SK-N-DZ (cell line): ENCODE data around the gene PRIMA1.

Source experiments
- DNase-seq: peaks from one replicate; pipeline ENCODE4 v3.0.0-alpha.2; 2015; ENCODE audit warnings: low spot score

PRIMA1 gene

DNA sequence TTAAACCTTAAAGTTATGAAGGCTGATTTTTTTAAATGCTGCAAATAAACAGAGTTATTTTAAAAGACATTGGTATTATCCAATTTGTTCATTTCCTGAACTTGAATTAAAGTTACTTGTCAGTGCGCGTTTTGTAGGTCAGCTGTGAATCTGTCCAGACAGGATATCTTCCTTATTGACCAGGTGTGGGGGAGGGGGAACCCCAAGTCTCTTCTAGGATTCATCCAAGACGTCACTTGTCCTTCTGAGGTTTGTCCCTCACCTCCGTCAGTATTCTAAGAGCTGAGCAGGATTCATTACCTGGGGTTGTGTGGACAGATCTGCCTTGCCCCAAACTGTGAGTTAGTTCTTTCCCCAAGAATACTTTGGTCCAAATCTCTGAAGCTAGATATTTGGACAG lies 8.8 kb upstream of the PRIMA1 start:
- no peak for DNase-seq

DNA sequence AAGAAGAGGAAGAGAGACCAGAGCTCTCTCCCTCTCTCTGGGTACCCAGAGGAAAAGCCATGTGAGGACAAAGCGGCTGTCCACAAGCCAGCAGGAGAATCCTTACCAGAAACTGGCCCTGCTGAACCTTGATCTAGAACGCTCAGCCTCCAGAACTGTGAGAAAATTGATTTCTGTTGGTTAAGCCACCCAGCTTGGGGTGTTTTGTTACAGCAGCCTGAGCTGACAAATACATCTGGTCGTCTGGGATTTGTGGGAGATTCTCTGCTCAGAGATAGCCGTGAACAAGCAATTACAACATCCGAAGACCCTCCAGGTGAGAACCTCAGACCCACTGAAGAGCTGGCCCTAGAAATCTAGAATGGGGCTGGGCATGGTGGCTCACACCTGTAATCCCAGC lies 6.5 kb upstream of the PRIMA1 start:
- no peak for DNase-seq

DNA sequence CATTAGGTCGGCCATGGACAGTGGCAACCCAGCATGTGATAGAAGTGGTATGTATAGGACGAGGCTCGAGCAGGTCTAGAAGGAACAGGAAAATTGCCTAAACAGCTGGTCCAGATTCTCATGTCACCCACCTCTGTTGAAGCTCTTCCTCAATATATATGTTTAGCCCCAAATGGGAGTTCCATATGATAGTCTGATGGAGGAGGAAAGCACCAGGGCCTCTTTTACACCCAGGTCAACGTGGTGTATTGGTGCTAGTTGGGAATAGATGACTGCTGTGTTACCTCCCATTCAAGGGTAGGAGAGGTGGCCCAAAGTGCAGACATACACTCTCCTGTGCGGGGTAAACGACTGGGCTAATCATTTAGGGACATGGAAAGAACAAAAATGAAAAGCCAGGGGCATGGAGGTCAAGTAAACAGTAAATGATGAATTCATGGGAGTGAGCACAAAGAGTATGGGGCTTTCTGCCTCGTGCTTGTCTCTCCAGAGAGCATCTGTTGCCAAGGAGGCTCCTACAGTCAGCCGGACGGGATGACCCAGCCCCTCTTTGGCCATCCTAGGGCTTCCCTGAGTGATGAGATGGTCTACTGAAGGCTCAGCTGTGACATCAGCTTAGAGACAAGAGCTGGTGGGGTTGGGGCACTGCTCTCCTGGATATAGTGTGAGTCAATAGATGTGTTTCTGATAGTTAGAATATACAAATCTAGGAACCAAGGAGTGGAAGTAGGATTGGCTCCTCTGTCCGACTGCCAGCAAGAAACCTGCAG lies 5.5 kb upstream of the PRIMA1 start:
- DNase-seq, result no peak

DNA sequence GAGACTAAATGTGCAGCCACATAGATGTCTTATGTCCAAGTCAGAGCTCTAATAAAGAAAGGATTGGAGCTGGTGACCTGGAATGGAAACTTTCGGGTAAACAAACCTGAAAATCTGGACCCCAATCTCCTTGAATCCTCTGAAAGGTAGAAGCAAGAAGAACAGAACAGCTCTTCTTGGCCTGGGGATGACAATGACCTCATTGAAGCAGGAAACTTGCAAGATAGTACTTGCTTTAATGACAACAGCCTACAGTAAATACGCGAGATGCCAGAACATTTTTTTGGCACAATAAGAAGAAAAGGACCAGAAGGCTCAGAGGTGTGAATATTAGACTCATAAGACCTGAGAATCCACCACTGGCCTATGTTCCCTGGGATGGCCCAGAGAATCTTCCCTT lies 4.1 kb upstream of the PRIMA1 start:
- no peak for DNase-seq

DNA sequence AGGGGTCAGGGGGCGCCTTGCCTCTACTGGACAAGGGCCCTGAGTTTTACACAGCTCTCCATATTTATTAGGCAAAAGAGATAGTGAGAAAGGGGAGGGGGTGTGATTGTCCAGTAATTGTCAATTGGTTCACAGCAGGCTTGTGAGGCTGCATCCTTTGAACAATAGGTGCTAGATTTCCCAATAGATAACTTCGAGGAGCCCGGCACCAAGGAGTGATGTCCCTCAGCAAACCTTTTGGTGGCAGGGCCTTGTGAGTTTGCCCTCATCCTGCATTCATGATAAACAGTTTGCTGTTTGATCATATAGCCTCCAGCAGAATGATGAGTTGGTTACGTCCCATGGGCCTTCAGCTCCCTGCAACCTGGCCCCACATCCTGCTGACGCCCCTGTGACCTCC lies 2.7 kb upstream of the PRIMA1 start:
- no peak for DNase-seq

DNA sequence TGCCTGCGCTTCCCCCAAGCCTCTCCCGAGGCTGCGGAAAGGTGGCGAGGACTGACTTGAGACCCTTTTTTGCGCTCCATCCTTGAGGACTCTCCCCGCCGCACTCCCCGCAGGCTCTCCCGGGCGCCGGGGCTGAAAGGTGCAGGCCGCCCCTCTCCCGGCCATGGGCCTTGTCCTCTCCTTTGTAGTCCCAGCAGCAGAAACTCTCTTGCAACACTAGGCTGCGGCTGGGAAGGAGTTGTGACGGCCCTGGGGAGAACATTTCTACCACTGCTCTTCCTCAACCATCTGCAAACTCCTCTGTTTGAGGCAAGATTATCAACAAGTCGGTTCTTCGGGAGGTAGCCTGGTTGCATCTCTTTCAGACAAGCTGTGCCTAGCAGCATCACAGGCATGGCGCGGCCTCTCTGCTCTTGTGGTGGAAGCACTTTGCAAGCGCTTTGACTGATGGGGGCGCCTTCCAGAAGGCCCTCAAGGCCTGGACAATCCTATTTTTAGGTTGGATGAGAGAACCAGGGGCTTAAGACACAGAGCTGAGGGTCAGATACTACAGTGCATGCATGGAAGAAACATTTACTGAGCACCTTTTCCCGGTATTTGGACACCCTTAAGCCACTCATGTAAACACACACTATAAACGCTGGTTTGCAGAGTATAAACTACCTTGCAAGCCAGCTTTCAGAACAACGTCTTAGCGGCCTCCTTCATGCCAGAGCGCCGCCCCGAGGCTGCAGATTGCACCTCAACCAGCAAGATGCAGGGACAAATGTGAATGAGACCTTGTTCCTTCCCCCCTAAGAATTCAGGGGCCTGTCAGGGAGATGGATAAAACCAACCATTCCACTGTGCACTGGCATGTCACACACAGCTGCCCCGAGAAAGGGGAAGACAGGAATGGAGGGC lies 1.2 kb upstream of the PRIMA1 start:
- peak; percentile 79 for DNase-seq

DNA sequence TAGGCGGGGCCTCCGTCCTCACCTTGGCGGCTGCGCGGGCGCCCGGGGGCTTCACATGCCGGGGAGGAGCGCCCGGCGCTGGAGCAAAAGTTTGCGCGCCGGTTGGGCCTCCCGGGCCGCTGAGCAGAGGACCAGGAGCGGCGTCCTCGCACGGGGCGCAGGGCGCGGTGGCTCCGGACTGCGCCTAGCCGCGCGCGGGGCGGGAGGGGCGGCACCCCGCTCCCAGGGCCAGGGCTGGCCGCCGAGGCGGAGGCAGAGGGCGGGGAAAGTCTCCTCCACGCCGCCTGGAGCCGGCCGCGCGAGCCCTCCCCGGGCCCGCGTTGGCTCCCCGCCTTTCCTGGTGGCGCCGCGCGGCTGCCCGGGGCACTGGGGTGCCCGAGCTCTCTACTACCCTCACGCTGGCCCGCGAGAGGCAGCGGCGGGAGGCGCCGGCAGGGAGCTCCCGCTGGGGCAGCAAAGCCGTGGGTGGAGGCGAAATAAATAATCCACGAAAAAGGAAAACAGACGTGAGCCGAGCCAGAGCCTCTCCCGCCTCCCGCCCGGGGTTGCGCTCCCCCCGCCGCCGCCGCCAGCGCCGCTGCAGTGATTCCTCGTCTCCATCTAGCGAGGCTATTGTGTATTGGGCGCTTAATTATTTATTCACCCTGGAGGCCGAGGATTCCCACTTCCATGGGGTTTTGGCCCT lies 400 bp upstream of the PRIMA1 start:
- DNase-seq, result peak; percentile 65

DNA sequence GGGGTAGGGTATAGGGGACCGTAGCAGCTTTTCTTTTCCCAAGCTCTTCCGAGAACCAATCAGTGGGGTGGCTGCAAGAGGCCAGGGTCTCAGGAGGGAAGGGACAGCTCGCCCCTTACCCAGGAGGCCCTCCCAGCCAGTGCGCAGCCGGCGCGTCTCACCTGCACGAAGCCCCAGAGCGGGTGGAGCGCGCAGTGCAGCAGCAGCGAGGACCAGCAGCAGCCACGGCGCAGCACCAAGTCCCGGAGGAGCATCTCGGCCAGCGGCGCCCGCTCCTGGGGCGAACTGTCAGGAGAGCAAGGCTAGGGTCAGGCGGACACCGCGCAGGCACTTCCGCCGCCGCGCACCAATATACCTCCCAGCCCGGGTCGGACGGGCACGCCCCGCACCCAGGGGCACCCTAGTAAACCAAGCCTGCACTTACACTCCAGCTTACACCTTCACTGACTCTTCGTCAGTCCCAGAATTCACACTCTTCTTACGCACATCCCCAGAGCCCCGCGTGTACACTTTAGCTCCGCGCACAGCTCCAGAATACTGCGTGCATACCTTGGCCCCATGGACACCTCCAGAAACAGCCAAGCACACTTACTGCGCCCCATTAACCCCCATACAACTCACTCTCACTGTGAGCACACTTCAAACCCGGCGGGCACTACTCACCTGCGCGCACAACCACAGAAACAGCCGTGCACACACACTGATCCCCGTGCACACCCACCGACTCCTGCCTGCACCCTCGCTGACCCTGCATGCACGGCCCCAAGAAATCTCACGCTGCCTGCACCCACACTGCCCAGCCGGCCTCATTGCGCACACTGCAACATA lies 606 bp downstream of the PRIMA1 start:
- DNase-seq, result peak; percentile 33

DNA sequence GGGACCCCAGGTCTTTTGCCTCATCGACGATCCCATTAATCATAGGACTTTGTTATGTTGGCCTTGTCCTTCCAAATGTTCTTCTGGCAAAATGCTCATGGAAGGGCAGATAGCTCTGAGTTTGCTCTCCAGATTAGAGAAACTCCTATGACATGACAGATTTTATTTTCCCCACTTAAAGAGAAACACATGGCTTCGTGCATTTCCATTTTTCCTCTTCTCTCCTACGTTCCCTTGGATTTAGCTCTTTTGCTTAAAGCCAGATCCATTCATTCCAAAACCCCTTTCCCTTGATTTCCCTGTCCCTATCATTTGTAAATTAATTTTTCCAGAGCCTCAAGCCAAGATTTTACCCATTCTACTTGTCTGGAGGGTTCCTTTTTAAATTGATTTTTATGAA lies 2.9 kb downstream of the PRIMA1 start:
- DNase-seq, result peak; percentile 44

DNA sequence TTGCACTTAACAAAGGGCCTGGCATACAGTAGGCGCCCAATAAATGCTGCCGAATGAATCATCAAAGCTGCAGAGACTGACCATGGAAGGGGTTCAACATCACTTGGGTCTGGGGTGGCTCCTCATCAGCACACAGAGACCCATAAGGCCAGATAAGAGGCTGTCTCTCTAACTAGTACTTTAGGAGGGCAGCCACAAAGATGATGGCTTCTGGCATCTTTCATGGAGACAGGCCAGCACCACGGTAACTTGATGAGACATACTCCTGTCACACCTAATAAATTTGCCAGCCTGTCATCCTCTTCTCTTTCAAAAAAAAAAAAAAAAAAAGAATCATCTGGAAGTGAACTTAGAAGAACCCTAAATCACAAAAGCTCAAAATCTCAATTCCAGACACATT lies 3.4 kb downstream of the PRIMA1 start:
- peak; percentile 63 for DNase-seq

DNA sequence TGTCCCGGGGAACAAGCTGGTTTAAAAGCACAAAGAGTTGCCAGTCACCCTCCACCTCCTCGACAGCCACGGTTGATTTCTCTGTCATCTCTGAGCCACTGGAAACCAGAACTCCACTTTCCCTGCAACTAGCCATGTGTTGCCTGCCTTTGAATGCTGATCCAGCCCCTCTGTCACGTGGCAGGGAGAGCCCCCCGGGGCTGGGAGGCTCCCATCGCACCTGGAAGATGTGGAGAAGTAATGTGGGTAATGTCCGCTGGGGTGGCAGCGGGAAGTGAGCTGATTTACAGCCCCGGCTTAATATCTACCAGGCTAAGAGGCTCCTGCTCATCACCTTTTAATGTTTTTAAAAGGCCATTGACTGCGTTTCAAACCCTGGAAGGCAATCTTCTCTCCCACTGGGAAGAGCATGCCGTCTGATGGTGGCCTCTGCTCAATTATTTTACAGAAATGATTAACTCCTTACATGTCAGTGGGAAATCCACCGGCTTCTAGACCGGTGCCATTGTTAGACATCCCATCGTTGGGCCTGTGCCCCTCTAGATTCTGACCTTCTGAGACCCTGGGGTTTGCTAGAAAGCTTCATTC lies 7.4 kb downstream of the PRIMA1 start:
- DNase-seq, result peak; percentile 42

DNA sequence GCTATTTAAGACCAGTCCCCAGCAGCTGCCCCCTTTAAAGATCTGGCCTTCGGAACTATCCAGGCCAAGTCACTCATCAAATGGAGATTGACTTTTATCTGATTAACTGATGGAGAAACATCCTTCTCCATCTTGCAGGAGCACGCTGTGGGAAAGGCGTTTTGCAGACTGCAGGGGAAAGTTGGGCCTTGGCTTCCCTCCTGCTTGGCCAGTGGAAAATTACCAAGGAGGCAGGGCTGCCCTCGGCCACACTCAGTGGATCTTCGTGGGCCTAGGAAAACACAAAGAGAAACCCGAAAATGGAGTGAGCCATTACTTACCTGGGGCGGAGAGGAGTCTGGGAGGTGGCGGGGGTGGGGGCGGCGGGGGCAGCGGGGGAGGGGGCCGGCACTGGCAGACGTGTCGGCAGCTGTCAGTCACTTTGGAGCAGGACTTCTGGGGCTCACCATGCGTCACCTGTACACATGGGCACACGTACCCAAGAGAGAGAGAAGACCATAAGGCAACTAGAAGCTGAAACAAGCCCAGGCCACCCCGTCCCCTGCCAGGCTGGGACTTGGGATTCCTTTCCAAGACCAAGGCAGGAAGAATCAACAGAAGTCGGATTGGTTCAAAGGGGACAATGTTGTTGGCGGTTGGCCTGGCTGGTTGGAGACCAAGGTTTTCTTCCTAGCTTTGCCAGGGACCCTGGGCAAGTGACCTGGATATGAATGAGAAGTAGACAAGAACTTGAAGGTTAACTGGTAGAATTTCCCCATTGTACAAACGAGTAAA lies 9.2 kb downstream of the PRIMA1 start:
- peak; percentile 38 for DNase-seq

DNA sequence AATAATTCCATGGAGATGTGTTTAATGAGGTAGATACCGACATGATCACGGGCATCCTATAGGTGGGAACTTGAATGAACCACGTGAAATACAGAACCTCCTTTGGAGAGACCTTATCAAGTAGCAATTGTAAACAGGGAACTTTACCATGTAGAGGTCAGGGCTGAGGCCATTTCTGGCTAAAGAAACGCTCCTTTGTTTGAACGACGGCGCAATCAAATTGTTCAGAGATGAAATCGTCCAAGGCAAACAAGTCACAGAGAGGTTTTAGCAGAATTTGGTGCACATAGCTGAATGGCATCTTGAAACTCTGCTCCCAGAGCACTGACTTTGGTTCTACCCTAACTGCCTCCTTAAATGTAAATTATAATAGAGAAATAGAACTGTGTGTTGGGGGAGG lies 9.8 kb downstream of the PRIMA1 start:
- no peak for DNase-seq

DNA sequence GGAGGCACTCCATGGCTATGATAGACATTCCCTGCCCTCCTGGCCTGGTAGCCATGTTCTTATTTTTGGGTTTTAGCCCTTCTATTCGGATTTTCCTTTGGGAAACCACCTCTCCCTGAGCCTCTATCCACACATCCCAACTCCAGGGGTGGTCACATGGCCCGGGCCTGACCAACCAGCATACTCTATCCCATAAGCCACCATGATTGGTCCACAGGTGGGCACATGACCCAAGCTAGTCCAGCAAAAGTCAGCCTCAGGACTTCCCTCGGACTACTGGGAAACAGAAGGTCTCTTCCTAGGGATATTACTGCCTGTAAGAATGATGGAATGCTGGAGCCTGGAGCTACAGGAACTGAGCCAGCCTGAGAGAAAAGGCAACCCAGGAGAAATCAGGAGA lies 12.5 kb downstream of the PRIMA1 start:
- DNase-seq, result no peak

DNA sequence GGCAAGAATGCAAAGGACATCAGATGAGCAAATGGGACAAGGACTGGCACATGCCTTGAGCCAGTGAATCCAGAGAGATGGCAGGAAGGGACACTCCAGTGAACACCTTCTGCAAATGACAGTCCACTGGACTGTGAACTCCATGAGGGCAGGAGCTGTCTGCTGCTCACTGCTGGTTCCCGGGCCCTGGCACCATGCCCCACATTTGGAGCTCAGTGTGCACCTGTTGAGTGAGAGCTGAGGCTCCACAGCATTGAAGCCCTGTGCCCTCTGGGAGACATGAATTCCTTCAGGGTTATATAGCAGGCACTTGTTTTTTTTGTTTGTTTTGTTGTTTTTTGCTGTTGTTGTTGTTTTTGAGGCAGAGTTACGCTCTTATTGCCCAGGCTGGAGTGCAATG lies 13.1 kb downstream of the PRIMA1 start:
- DNase-seq, result no peak

DNA sequence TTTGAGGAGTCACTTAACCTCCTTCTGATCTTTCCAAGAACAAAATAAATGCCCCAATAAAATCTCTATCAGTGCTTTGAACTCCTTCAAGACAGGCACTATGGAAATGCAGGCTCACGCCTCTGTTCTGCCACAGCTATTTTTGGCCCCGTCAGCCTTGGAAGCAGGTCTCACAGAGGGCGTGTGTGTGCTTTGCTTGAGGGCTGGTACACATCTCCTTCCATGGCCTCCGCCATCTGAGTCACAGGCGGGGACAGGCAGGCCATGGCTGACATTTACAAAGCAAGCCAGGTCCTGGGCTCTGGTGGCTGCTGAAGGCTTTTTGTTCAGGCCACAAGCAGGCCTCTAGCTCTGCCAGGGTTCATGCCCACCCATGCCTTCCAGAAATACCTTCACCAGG lies 16.0 kb downstream of the PRIMA1 start:
- DNase-seq, result no peak

DNA sequence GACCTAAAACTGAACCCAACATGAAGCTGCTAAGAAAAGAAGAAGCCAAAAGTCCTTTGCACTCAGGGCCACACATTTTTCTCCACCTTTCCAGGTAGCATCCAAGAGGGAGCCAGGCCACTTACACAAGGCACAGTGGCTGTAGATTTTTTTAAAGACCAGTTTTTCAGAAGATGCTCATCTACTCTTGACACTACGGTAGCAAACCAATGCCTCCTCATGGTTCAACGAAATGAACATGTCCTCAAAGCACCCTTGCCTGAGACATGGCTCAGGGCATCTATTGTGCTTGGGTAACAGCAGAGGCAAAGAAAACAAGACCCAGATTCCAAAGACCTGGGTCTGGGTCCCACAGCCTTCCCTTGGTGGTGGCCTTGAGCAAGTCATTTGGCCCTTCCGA lies 22.3 kb downstream of the PRIMA1 start:
- DNase-seq, result no peak

DNA sequence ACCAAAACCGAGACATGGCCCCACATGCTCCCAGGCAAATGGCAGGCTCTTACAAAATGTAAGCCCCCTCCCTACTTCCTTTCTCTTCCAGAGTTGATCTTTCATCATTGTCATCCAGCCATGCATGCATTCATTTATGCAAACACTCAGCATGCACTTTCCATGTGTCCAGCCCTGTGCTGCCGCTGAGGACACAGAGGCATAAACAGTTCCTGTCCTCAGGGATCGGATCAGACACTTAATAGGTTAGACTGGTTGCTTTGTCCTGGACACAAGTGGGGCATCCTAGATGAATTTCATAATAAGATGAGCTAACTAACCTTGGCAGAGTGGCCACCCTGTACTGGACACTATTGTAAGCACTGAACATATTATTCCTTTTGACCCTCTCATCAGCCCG lies 23.1 kb downstream of the PRIMA1 start:
- DNase-seq, result no peak

DNA sequence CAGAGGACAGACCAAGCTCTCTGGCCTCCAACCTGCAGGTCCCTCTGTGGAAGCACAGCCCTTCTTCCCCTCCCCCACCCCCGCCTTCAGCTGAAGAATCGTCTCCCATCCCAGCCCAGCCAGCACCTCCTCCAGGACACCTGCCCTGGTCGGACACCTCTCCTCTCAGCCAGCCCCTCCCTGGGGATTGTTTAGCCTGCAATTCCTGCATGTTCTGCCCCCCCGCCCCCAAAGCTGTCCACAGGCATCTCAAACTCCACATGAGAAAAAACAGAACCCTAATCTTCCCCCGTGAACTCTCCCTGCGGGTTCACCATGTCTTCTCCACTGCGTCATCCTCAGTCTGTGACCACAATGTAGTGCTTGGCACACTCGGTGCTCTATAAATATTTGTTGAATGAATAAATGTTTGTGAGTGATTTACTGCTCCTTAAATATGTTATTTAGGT lies 24.1 kb downstream of the PRIMA1 start:
- DNase-seq, result peak; percentile 89

DNA sequence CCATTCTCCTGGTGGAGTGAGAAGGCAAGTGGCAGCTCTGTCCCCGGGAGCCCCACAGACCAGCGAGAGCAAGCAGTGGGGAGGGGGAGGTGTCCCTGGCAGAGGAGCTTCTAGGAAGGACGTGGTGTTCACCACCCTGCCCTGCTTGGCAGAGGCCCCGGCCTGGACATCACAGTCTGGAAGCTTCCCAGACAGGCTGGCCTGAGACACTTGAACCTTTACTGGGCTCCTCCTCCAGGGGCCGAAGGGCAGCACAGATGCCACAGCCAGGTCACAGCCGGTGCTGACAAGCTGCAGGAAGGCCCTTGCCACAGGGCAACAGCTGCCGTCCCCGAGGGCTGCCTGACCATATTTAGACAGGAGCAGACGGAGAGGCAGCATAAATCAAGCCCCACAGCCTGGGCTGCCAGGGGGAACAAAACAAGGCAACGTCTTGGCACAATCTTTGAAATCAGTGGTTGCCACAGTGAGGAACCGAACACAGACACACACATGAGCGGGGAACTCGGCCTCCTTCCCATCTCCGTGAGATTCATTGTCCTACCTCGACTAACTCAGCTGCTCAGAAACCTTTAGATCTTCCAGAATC lies 28.5 kb downstream of the PRIMA1 start:
- DNase-seq, result peak; percentile 25
